Right lobe of liver (tissue), 6 donors: ENCODE measurements around the gene CDKN2B. TPM values are rescaled to one million over a fixed set of nuclear protein-coding genes. Genes with fewer than 3 reads are reported as not detected.

Experiments used
- ATAC-seq, 4 donors: fragments of 200-7000 bp; cut with Tn5 transposase; one replicate each; pipeline ENCODE4 v1.9.1; 2020; ENCODE audit warnings: mild to moderate bottlenecking in 4 of 4, moderate library complexity in 4 of 4
- DNase-seq, 3 donors: peaks; one replicate each; pipeline ENCODE4 v3.0.0-alpha.2; 2020
- H3K27ac ChIP-seq, 3 donors: fragments of 200-600 bp; one replicate each; pipeline ENCODE4 v1.8.0; 2022
- H3K27me3 ChIP-seq, 2 donors: fragments of 200-600 bp; one replicate each; pipeline ENCODE4 v1.8.0; 2022
- H3K36me3 ChIP-seq, 4 donors: fragments of 200-600 bp; sonication (generic) in 1 of 4; one replicate each; pipeline versions ENCODE4 v1.5.1 to v1.8.0; 2017 to 2022; ENCODE audit warnings: control low read depth in 1 of 4
- H3K4me1 ChIP-seq, 4 donors: fragments of 200-600 bp; sonication (generic) in 1 of 4; one replicate each; pipeline versions ENCODE4 v1.5.1 to v1.8.0; 2017 to 2022; ENCODE audit warnings: control low read depth in 1 of 4
- H3K4me3 ChIP-seq, 3 donors: fragments of 200-600 bp; one replicate each; pipeline ENCODE4 v1.8.0; 2022
- H3K9me3 ChIP-seq, 4 donors: fragments of 200-600 bp; sonication (generic) in 1 of 4; one replicate each; pipeline versions ENCODE4 v1.5.1 to v1.8.0; 2017 to 2022; ENCODE audit warnings: control low read depth in 1 of 4
- CTCF ChIP-seq, 4 donors: fragments of 200-600 bp in 3 of 4; fragments of 450-650 bp in 1 of 4; IDR thresholded peaks; one replicate each; pipeline versions ENCODE4 v1.5.1 to v1.8.0; 2016 to 2022; ENCODE audit warnings: antibody characterized with exemption in 4 of 4, mild to moderate bottlenecking in 2 of 4
- POLR2A ChIP-seq: fragments of 450-650 bp; IDR thresholded peaks from one replicate; pipeline ENCODE4 v1.6.1; 2017; ENCODE audit warnings: antibody characterized with exemption, mild to moderate bottlenecking
- WGBS: methylation state at CpG from one replicate; pipeline ENCODE4 v1.1.6; 2018; ENCODE audit warnings: low coverage, low lambda C conversion rate; ENCODE audit not compliant: insufficient coverage; ENCODE audit errors: missing lambda C conversion rate; 5-methylcytosine and 5-hydroxymethylcytosine counted together
- intact Hi-C, 2 donors: fragments of 100-400 bp; cut with DNase I; formaldehyde crosslinking; loops; one replicate each; pipeline versions ENCODE4 v1.11.2 to v1.14.1; 2022
- total RNA-seq, 6 experiments: library from RNA; depleted of rRNA in 2 of 6; stranded (reverse); fragments of >200 nt in 2 of 6; fragmentation: NEBNext Ultra II Directional in 3 of 6; extraction: Animal tissue kit (Norgen Biotek cat#: 25700) in 3 of 6; gene quantifications; one replicate each; pipeline versions ENCODE4 v1.1.0 to v1.2.4, GENCODE V29; 2016 to 2023
- donor health status: DM: no; HTN: yes; CAD: no.
- donor health status: DM: no; HTN: no; CAD: no.
- donor health status: DM: no; HTN: no; CAD: no.
- donor health status: DM: no; HTN: yes; CAD: no.
- donor health status: DM: no; HTN: yes; CAD: no.

Gene CDKN2B
- total RNA-seq, 6 experiments from 2014 or later = 0.64 to 4.2 (median 1.8) TPM

GRCh38 chr9:22031655-22032411 is 22.7 kb upstream of the CDKN2B start:
- no peaks in the 10 kb centered on the region for H3K27me3 ChIP-seq
- H3K4me1 ChIP-seq = no peaks in the 10 kb centered on the region
- H3K4me3 ChIP-seq = no peak overlapping the region
- intact Hi-C loops = no loop called here
- no peaks in the 10 kb centered on the region for H3K36me3 ChIP-seq
- TF ChIP-seq CTCF (IDR thresholded peaks at IDR 0.05) (no peak), POLR2A (no peak)
- ATAC-seq (no peak), DNase-seq (no peak)
- no peak overlapping the region for H3K27ac ChIP-seq
- H3K9me3 ChIP-seq = no peaks in the 10 kb centered on the region
- WGBS = 73% methylated on average over 3 of the region's 4 CpGs

DNA sequence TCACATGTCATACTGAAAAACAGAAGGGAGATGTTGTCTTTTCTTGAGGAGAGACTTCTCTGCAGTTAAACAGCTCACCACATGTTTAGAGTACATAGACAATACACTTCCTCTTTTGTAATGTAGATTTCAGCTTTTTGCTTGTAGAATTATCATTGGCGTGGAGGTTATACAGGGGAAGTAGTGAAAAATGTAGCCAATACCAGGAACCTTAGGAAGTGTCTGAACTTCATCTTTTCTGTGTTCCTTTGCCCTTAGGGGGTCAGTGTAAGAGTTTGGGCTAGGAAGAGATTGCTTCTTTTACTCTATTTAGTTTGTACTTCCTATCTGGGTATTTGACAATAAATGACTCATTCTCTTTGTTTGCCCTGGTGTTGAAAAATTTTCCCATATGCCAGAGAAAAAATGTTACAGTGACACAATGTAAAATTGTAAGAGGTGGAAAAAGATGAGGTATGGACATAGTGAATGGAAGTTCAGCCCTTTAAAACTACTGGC is 21.0 kb upstream of the CDKN2B start:
- TF ChIP-seq CTCF (IDR thresholded peaks at IDR 0.05) = no peak
- no peaks in the 10 kb centered on the region for H3K36me3 ChIP-seq
- no peaks in the 10 kb centered on the region for H3K9me3 ChIP-seq
- ATAC-seq (peak; percentile 65 to 95 (median 74)), DNase-seq (no peak)
- WGBS = 20% methylated on average over 1 of the region's 1 CpG
- H3K27ac ChIP-seq = no peak overlapping the region
- intact Hi-C loops = no loop called here
- H3K4me3 ChIP-seq = no peak overlapping the region
- no peaks in the 10 kb centered on the region for H3K4me1 ChIP-seq
- no peaks in the 10 kb centered on the region for H3K27me3 ChIP-seq

DNA sequence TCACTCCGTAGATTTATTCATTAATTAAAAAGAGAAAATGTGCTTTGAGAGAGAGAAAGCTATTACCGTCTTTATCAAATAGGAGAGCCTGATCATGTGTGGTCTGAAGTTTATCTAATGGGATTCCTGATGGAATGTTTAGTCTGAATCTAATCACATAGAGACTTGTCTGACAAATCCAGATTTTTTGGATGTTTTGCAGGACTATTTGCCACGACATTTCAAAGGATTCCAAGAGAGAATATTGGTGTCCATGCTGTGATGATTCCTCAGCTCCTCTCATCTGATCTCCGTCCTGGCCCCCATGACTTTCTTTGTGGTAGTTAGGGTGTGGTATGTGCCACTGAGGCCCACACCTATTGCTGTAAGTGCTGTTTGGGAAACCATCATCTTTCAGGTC is 20.1 kb upstream of the CDKN2B start:
- ATAC-seq (no peak), DNase-seq (no peak)
- 71% methylated on average over 4 of the region's 4 CpGs for WGBS
- Histone ChIP-seq H3K4me3 (no peak overlapping the region), H3K4me1 (no peaks in the 10 kb centered on the region), H3K36me3 (no peaks in the 10 kb centered on the region), H3K9me3 (no peaks in the 10 kb centered on the region), H3K27ac (no peak overlapping the region), H3K27me3 (no peaks in the 10 kb centered on the region)
- TF ChIP-seq POLR2A = no peak
- TF ChIP-seq CTCF (IDR thresholded peaks at IDR 0.05) = no peak
- intact Hi-C loops = no loop called here

GRCh38 chr9:22028394-22028793 is 19.3 kb upstream of the CDKN2B start:
- DNase-seq (no peak), ATAC-seq (no peak)
- no peaks in the 10 kb centered on the region for H3K4me1 ChIP-seq
- H3K9me3 ChIP-seq = no peaks in the 10 kb centered on the region
- no peaks in the 10 kb centered on the region for H3K27me3 ChIP-seq
- H3K4me3 ChIP-seq = no peak overlapping the region
- intact Hi-C loops = no loop called here
- H3K27ac ChIP-seq = no peak overlapping the region
- no peak for TF ChIP-seq CTCF (IDR thresholded peaks at IDR 0.05)
- TF ChIP-seq POLR2A = no peak
- H3K36me3 ChIP-seq = no peaks in the 10 kb centered on the region
